Body of pancreas (tissue), 4 donors: ENCODE results near the gene PDPK1.
"Not testable (repeated sequence)": the region's sequence is repeated elsewhere in the genome, so short reads cannot be mapped to it uniquely, and the experiment has no call there.

ENCODE experiments used
- POLR2A ChIP-seq, 3 donors: fragments of 450-650 bp; IDR thresholded peaks; one replicate each; pipeline ENCODE4 v1.6.1; 2016; ENCODE audit warnings: antibody characterized with exemption in 3 of 3, mild to moderate bottlenecking in 2 of 3
- TF ChIP-seq, protein P1 (sequence below), 7 experiments: fragments of 450-650 bp in 4 of 7; fragments of 200-600 bp in 3 of 7; sonication (generic) in 3 of 7; IDR thresholded peaks; one replicate each; pipeline ENCODE4 v1.5.1; 2016 to 2019; ENCODE audit warnings: antibody characterized with exemption in 7 of 7

DNA sequence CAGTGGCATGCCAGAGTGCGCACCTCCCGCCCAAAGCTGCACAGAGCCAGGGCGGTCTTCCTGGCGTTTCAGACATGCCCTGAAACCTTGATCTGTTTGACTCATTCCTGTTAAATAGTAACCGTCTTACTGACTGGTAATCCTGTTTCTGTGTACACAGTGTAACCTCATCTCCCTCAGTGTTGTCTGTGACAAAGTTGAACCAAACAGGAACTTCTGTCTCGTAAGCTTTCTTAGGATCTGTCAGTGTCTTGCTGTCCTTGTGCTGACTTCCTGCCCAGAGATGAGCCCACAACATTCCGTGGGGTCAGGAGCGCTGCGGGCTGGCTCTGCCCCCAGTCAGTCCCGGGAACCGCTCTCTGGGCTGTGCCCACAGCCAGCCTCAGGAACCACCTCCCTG, 30.8 kb downstream of the PDPK1 start:
- TF ChIP-seq, protein P1, sequence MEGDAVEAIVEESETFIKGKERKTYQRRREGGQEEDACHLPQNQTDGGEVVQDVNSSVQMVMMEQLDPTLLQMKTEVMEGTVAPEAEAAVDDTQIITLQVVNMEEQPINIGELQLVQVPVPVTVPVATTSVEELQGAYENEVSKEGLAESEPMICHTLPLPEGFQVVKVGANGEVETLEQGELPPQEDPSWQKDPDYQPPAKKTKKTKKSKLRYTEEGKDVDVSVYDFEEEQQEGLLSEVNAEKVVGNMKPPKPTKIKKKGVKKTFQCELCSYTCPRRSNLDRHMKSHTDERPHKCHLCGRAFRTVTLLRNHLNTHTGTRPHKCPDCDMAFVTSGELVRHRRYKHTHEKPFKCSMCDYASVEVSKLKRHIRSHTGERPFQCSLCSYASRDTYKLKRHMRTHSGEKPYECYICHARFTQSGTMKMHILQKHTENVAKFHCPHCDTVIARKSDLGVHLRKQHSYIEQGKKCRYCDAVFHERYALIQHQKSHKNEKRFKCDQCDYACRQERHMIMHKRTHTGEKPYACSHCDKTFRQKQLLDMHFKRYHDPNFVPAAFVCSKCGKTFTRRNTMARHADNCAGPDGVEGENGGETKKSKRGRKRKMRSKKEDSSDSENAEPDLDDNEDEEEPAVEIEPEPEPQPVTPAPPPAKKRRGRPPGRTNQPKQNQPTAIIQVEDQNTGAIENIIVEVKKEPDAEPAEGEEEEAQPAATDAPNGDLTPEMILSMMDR (IDR thresholded peaks at IDR 0.05): not testable (repeated sequence)
- not testable (repeated sequence) for TF ChIP-seq POLR2A (IDR thresholded peaks at IDR 0.05)
